GM21786 (cell line): ENCODE results near the gene AHRR.
"Not testable (repeated sequence)": the region's sequence is repeated elsewhere in the genome, so short reads cannot be mapped to it uniquely, and the experiment has no call there.

Experiments
- ATAC-seq: cut with Tn5 transposase; IDR thresholded peaks from one replicate; pipeline ENCODE4 v1.9.1; 2021; ENCODE audit not compliant: unreplicated experiment

AHRR gene

GRCh38 chr5:375921-376798, 54.6 kb downstream of the AHRR start:
- no peak for ATAC-seq

- ATAC-seq: no peak
These were observed 55.3 kb downstream of the AHRR start for GRCh38 chr5:376799-377325.

- ATAC-seq: no peak
These were observed 55.9 kb downstream of the AHRR start for GRCh38 chr5:377326-377981.

- ATAC-seq: no peak
These were observed 56.9 kb downstream of the AHRR start for GRCh38 chr5:378301-378891.

- ATAC-seq: no peak
These were observed 57.6 kb downstream of the AHRR start for GRCh38 chr5:378976-379742.

GRCh38 chr5:380701-381309, 59.3 kb downstream of the AHRR start:
- ATAC-seq: no peak

- no peak for ATAC-seq
These were observed 61.6 kb downstream of the AHRR start for GRCh38 chr5:383066-383465.

- ATAC-seq: no peak
These were observed 62.1 kb downstream of the AHRR start for GRCh38 chr5:383621-384020.

GRCh38 chr5:384576-384975, 63.1 kb downstream of the AHRR start:
- not testable (repeated sequence) for ATAC-seq

- ATAC-seq: no peak
These were observed 63.8 kb downstream of the AHRR start for GRCh38 chr5:385321-385720.

- ATAC-seq: no peak
These were observed 65.2 kb downstream of the AHRR start for GRCh38 chr5:386432-387341.

- ATAC-seq: no peak
These were observed 66.2 kb downstream of the AHRR start for GRCh38 chr5:387491-388265.

- ATAC-seq: no peak
These were observed 67.0 kb downstream of the AHRR start for GRCh38 chr5:388266-389196.

GRCh38 chr5:389197-389821, 67.8 kb downstream of the AHRR start:
- no peak for ATAC-seq

GRCh38 chr5:389891-390622, 68.5 kb downstream of the AHRR start:
- ATAC-seq: no peak

- ATAC-seq: no peak
These were observed 69.3 kb downstream of the AHRR start for GRCh38 chr5:390623-391491.
